GM23338 (cell line): ENCODE results near the gene ZSCAN30. TPM values are rescaled to one million over a fixed set of nuclear protein-coding genes. Genes with fewer than 3 reads are reported as not detected.

ENCODE experiments used
- ATAC-seq: fragments of 200-7000 bp; cut with Tn5 transposase; 3 replicates; pipeline ENCODE4 v1.9.1; 2020
- DNase-seq: peaks from one replicate; pipeline ENCODE4 v3.0.0-alpha.2; 2015; ENCODE audit warnings: low spot score
- H2AFZ ChIP-seq: fragments of 200-600 bp; sonication (generic); 2 replicates; pipeline ENCODE4 v1.8.0; 2016; ENCODE audit warnings: antibody characterized with exemption, mild to moderate bottlenecking, moderate library complexity
- H3F3A ChIP-seq: fragments of 200-600 bp; sonication (generic); replicated peaks from 2 replicates; pipeline ENCODE4 v1.8.0; 2017; ENCODE audit warnings: antibody characterized with exemption, mixed run types, low read depth
- H3K27ac ChIP-seq: fragments of 200-600 bp; sonication (generic); 2 replicates; pipeline ENCODE4 v1.6.1; 2016; ENCODE audit warnings: low read depth
- H3K27me3 ChIP-seq: fragments of 200-600 bp; sonication (generic); 2 replicates; pipeline ENCODE4 v1.8.0; 2016; ENCODE audit warnings: mild to moderate bottlenecking, mixed run types, moderate library complexity; ENCODE audit not compliant: insufficient read depth
- H3K36me3 ChIP-seq: fragments of 200-600 bp; sonication (generic); 2 replicates; pipeline ENCODE4 v1.8.0; 2016; ENCODE audit warnings: mild to moderate bottlenecking; ENCODE audit not compliant: insufficient read depth
- H3K4me1 ChIP-seq: fragments of 200-600 bp; sonication (generic); 2 replicates; pipeline ENCODE4 v1.8.0; 2016; ENCODE audit warnings: mild to moderate bottlenecking, moderate library complexity; ENCODE audit not compliant: insufficient read depth
- H3K4me2 ChIP-seq: fragments of 200-600 bp; sonication (generic); 2 replicates; pipeline ENCODE4 v1.7.1; 2017; ENCODE audit warnings: mixed run types
- H3K4me3 ChIP-seq: fragments of 200-600 bp; sonication (generic); 2 replicates; pipeline ENCODE4 v1.6.1; 2016; ENCODE audit warnings: mixed run types
- H3K79me2 ChIP-seq: fragments of 200-600 bp; sonication (generic); replicated peaks from 2 replicates; pipeline ENCODE4 v1.8.0; 2017; ENCODE audit warnings: mild to moderate bottlenecking; ENCODE audit not compliant: insufficient read depth
- H3K9me2 ChIP-seq: fragments of 200-600 bp; sonication (generic); 2 replicates; pipeline ENCODE4 v1.8.0; 2017; ENCODE audit not compliant: insufficient read depth
- H4K20me1 ChIP-seq: fragments of 200-600 bp; sonication (generic); replicated peaks from 2 replicates; pipeline ENCODE4 v1.8.0; 2017; ENCODE audit warnings: mild to moderate bottlenecking; ENCODE audit not compliant: insufficient read depth
- H3K27ac Mint-ChIP-seq: 2 replicates; pipeline ENCODE4 v1.8.0; 2020; ENCODE audit warnings: inconsistent platforms, mild to moderate bottlenecking, moderate library complexity, mixed read lengths
- H3K27me3 Mint-ChIP-seq: 3 replicates; pipeline ENCODE4 v1.8.0; 2022; ENCODE audit warnings: low read depth, mild to moderate bottlenecking, moderate library complexity, mixed read lengths, inconsistent platforms; ENCODE audit not compliant: insufficient read depth, poor library complexity
- H3K36me3 Mint-ChIP-seq: 3 replicates; pipeline ENCODE4 v1.8.0; 2021; ENCODE audit warnings: low read depth, mild to moderate bottlenecking, inconsistent platforms, moderate library complexity, mixed read lengths
- H3K4me1 Mint-ChIP-seq: 3 replicates; pipeline ENCODE4 v1.8.0; 2020; ENCODE audit warnings: mild to moderate bottlenecking, inconsistent platforms, mixed read lengths
- H3K4me3 Mint-ChIP-seq: 3 replicates; pipeline ENCODE4 v1.8.0; 2021; ENCODE audit warnings: moderate library complexity, mild to moderate bottlenecking, inconsistent platforms, mixed read lengths
- H3K9me3 Mint-ChIP-seq: 3 replicates; pipeline ENCODE4 v1.8.0; 2020; ENCODE audit warnings: moderate library complexity, mild to moderate bottlenecking, inconsistent platforms, mixed read lengths
- CREB1 ChIP-seq: fragments of 250-450 bp; sonication (Bioruptor Pico); IDR thresholded peaks from 2 replicates; pipeline ENCODE4 v1.5.0; 2020; ENCODE audit warnings: low read depth, mild to moderate bottlenecking, moderate library complexity
- ETS1 ChIP-seq: IDR thresholded peaks from 2 replicates; pipeline ENCODE4 v1.6.1; 2016; ENCODE audit warnings: antibody characterized with exemption
- EZH2 ChIP-seq: fragments of 200-600 bp; sonication (generic); IDR thresholded peaks from one replicate; pipeline ENCODE4 v1.8.0; 2017; ENCODE audit warnings: antibody characterized with exemption, mild to moderate bottlenecking, low read depth; ENCODE audit not compliant: unreplicated experiment
- NANOG ChIP-seq: IDR thresholded peaks from 2 replicates; pipeline ENCODE4 v1.6.1; 2016; ENCODE audit warnings: antibody characterized with exemption, borderline replicate concordance
- POLR2AphosphoS5 ChIP-seq: IDR thresholded peaks from 2 replicates; pipeline ENCODE4 v1.6.1; 2016; ENCODE audit warnings: antibody characterized with exemption, low read depth
- ZNF114 ChIP-seq: fragments of 250-450 bp; sonication (Bioruptor Pico); IDR thresholded peaks from 2 replicates; pipeline ENCODE4 v1.5.0; 2020; ENCODE audit warnings: mild to moderate bottlenecking, moderate library complexity
- ZNF331 ChIP-seq: fragments of 250-450 bp; sonication (Bioruptor Pico); IDR thresholded peaks from 2 replicates; pipeline ENCODE4 v1.5.0; 2020; ENCODE audit warnings: low read depth, mild to moderate bottlenecking, moderate library complexity
- polyA plus RNA-seq: library from polyadenylated mRNA; unstranded; fragments of >200 nt; fragmentation: Nextera tagmentation; extraction: Ambion mirVana; gene quantifications from 2 replicates; pipeline ENCODE4 v1.2.1, GENCODE V29; 2016
- total RNA-seq: library from RNA; depleted of rRNA; stranded (reverse); fragments of >200 nt; shearing (Covaris generic); gene quantifications from 2 replicates; pipeline ENCODE4 v1.2.3, GENCODE V29; 2014
- TF ChIP-seq, protein P1 (sequence below), 2 experiments: fragments of 200-600 bp in 1 of 2; sonication (generic) in 1 of 2; conservative IDR thresholded peaks; 2 replicates each; pipeline versions ENCODE4 v1.5.1 to v1.6.1; 2016 to 2017; ENCODE audit warnings: antibody characterized with exemption in 2 of 2, low read depth in 2 of 2, mild to moderate bottlenecking in 2 of 2, moderate library complexity in 1 of 2

Gene ZSCAN30
- total and polyA plus RNA-seq, 2 experiments from 2014 or later: 12.3 to 21.8 TPM

DNA sequence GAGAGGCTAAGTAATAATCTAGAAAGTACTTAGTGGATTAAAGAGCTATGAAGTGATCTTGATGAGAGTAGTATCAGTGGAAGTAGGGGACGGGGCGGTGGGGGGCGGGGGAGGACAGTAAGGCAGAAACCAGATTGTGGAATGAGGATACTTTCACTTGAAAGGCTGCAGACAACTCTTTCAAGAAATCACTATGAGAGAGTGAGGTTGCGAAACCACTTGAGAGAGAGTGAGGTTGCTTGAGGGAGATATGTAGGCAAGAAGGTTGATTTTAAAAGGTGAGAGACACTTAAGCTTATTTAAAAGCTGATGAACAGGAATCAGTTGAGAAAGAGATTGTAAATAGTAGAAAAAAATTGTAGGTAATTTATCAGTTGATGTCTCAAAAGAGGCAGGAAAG lies 45.4 kb downstream of the ZSCAN30 start:
- H3K27me3 ChIP-seq: no peaks in the 10 kb centered on the region
- Mint-ChIP-seq H3K27ac (no peak overlapping the region), H3K27me3 (peaks cover 4% of the 10 kb centered on the region), H3K4me3 (no peak overlapping the region), H3K36me3 (peaks cover 74% of the 10 kb centered on the region), H3K4me1 (peaks cover 3% of the 10 kb centered on the region; the same call in 2 of the 3 replicates), H3K9me3 (no peaks in the 10 kb centered on the region)
- ATAC-seq (no peak), DNase-seq (no peak)
- TF ChIP-seq ETS1: no peak
- TF ChIP-seq POLR2AphosphoS5: no peak
- TF ChIP-seq EZH2: no peak
- TF ChIP-seq CREB1 (CRISPR knock-in tag): no peak
- TF ChIP-seq, protein P1, sequence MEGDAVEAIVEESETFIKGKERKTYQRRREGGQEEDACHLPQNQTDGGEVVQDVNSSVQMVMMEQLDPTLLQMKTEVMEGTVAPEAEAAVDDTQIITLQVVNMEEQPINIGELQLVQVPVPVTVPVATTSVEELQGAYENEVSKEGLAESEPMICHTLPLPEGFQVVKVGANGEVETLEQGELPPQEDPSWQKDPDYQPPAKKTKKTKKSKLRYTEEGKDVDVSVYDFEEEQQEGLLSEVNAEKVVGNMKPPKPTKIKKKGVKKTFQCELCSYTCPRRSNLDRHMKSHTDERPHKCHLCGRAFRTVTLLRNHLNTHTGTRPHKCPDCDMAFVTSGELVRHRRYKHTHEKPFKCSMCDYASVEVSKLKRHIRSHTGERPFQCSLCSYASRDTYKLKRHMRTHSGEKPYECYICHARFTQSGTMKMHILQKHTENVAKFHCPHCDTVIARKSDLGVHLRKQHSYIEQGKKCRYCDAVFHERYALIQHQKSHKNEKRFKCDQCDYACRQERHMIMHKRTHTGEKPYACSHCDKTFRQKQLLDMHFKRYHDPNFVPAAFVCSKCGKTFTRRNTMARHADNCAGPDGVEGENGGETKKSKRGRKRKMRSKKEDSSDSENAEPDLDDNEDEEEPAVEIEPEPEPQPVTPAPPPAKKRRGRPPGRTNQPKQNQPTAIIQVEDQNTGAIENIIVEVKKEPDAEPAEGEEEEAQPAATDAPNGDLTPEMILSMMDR (conservative IDR thresholded peaks at IDR 0.05; ENCODE audit: low read depth in 2 of 2): no peak
- no peak overlapping the region for H2AFZ ChIP-seq
- no peak overlapping the region for H3K4me3 ChIP-seq
- H3K9me2 ChIP-seq: no peaks in the 10 kb centered on the region
- H3K36me3 ChIP-seq: peaks cover 61% of the 10 kb centered on the region
- peaks cover 7% of the 10 kb centered on the region; the same call in 1 of the 2 replicates for H4K20me1 ChIP-seq
- peaks cover 30% of the 10 kb centered on the region for H3K79me2 ChIP-seq
- H3K4me2 ChIP-seq: no peak overlapping the region
- H3K4me1 ChIP-seq: no peaks in the 10 kb centered on the region
- no peak overlapping the region for H3K27ac ChIP-seq
- no peaks in the 10 kb centered on the region for H3F3A ChIP-seq

DNA sequence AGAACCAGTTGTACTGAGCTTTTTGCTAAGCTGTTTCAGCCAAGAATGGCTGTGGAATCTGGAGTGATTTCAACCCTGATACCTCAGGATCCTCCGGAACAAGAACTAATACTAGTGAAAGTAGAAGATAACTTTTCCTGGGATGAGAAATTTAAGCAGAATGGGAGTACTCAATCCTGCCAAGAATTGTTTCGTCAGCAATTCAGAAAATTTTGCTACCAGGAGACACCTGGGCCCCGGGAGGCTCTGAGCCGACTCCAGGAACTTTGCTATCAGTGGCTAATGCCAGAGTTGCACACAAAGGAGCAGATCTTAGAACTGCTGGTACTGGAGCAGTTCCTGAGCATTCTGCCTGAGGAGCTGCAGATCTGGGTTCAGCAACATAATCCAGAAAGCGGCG lies 47.6 kb downstream of the ZSCAN30 start:
- H3K4me3 Mint-ChIP-seq: peak overlapping the region; percentile 91
- Histone ChIP-seq H3K4me3 (peak overlapping the region; percentile 66), H3K4me1 (no peaks in the 10 kb centered on the region), H3K27me3 (no peaks in the 10 kb centered on the region), H3K27ac (0 out of 2 replicates have a peak overlapping the region, but pooled peaks have one; percentile 22), H3K4me2 (peak overlapping the region; percentile 80), H3K36me3 (peaks cover 46% of the 10 kb centered on the region), H3F3A (no peaks in the 10 kb centered on the region), H4K20me1 (peaks cover 7% of the 10 kb centered on the region; the same call in 1 of the 2 replicates), H3K79me2 (peaks cover 30% of the 10 kb centered on the region), H2AFZ (no peak overlapping the region), H3K9me2 (no peaks in the 10 kb centered on the region)
- ATAC-seq: no peak
- peaks cover 4% of the 10 kb centered on the region for H3K27me3 Mint-ChIP-seq
- H3K27ac Mint-ChIP-seq: peak overlapping the region; percentile 73
- H3K9me3 Mint-ChIP-seq: no peaks in the 10 kb centered on the region
- peaks cover 3% of the 10 kb centered on the region; the same call in 2 of the 3 replicates for H3K4me1 Mint-ChIP-seq
- peaks cover 57% of the 10 kb centered on the region for H3K36me3 Mint-ChIP-seq
- DNase-seq: no peak
- TF ChIP-seq, protein P1 (conservative IDR thresholded peaks at IDR 0.05; ENCODE audit: low read depth in 2 of 2): no peak
- TF ChIP-seq ETS1 (no peak), ZNF331 (CRISPR knock-in tag) (no peak), ZNF114 (CRISPR knock-in tag) (no peak), NANOG (no peak)
